ENCODE results near the gene IFT27.
A peak's percentile ranks its signal among the peaks of the same experiment; 100 is the strongest.
"Not testable (repeated sequence)": the region's sequence is repeated elsewhere in the genome, so short reads cannot be mapped to it uniquely, and the experiment has no call there.

The IFT27 gene

GRCh38 chr22:36764641-36765040 lies 11.3 kb downstream of the IFT27 start:
- DNase-seq (ENCODE audit: low read depth): no peak

GRCh38 chr22:36764060-36764459 lies 11.9 kb downstream of the IFT27 start:
- no peak for DNase-seq (ENCODE audit: low read depth)

GRCh38 chr22:36763576-36763975 lies 12.3 kb downstream of the IFT27 start:
- no peak for DNase-seq (ENCODE audit: low read depth)

GRCh38 chr22:36762687-36763260 lies 13.1 kb downstream of the IFT27 start:
- DNase-seq (ENCODE audit: low read depth): no peak

- no peak for DNase-seq (ENCODE audit: low read depth)
These were observed 14.2 kb downstream of the IFT27 start for GRCh38 chr22:36761553-36762240.

GRCh38 chr22:36760786-36761185 lies 15.1 kb downstream of the IFT27 start:
- DNase-seq (ENCODE audit: low read depth): no peak

GRCh38 chr22:36759481-36760159 lies 16.3 kb downstream of the IFT27 start:
- no peak for DNase-seq (ENCODE audit: low read depth)

GRCh38 chr22:36758792-36759271 lies 17.1 kb downstream of the IFT27 start:
- DNase-seq (ENCODE audit: low read depth): no peak

- DNase-seq (ENCODE audit: low read depth): peak; percentile 65
These were observed 18.2 kb downstream of the IFT27 start for GRCh38 chr22:36757668-36758211.

GRCh38 chr22:36756746-36757655 lies 18.9 kb downstream of the IFT27 start:
- no peak for DNase-seq (ENCODE audit: low read depth)

- no peak for DNase-seq (ENCODE audit: low read depth)
These were observed 19.9 kb downstream of the IFT27 start for GRCh38 chr22:36756031-36756430.

- no peak for DNase-seq (ENCODE audit: low read depth)
These were observed 20.6 kb downstream of the IFT27 start for GRCh38 chr22:36755316-36755715.

GRCh38 chr22:36754881-36755280 lies 21.0 kb downstream of the IFT27 start:
- not testable (repeated sequence) for DNase-seq (ENCODE audit: low read depth)

GRCh38 chr22:36753916-36754315 lies 22.0 kb downstream of the IFT27 start:
- DNase-seq (ENCODE audit: low read depth): no peak

- no peak for DNase-seq (ENCODE audit: low read depth)
These were observed 22.7 kb downstream of the IFT27 start for GRCh38 chr22:36753120-36753802.

- DNase-seq (ENCODE audit: low read depth): no peak
These were observed 29.4 kb downstream of the IFT27 start for GRCh38 chr22:36746375-36746970.

- no peak for DNase-seq (ENCODE audit: low read depth)
These were observed 30.5 kb downstream of the IFT27 start for GRCh38 chr22:36745301-36745995.

GRCh38 chr22:36744791-36745190 lies 31.1 kb downstream of the IFT27 start:
- DNase-seq (ENCODE audit: low read depth): no peak

- no peak for DNase-seq (ENCODE audit: low read depth)
These were observed 31.5 kb downstream of the IFT27 start for GRCh38 chr22:36744413-36744765.
